Neural crest cell (in vitro differentiated cells): Measurements from ENCODE around the gene SMIM35. TPM values are rescaled to one million over a fixed set of nuclear protein-coding genes. Genes with fewer than 3 reads are reported as not detected.
A peak's percentile ranks its signal among the peaks of the same experiment; 100 is the strongest.

Source experiments
- DNase-seq: peaks from one replicate; pipeline ENCODE4 v3.0.0; 2021; ENCODE audit warnings: low read depth, mixed read lengths, low spot score
- H3K27ac Mint-ChIP-seq: one replicate; pipeline ENCODE4 v1.8.0; 2021; ENCODE audit warnings: mild to moderate bottlenecking, mixed read lengths; ENCODE audit not compliant: unreplicated experiment
- H3K27me3 Mint-ChIP-seq: 2 replicates; pipeline ENCODE4 v1.8.0; 2021; ENCODE audit warnings: low read depth, mild to moderate bottlenecking, mixed read lengths
- H3K36me3 Mint-ChIP-seq: 2 replicates; pipeline ENCODE4 v1.8.0; 2021; ENCODE audit warnings: low read depth, mild to moderate bottlenecking, mixed read lengths
- H3K4me1 Mint-ChIP-seq: 2 replicates; pipeline ENCODE4 v1.8.0; 2021; ENCODE audit warnings: mixed read lengths
- H3K4me3 Mint-ChIP-seq: one replicate; pipeline ENCODE4 v1.8.0; 2021; ENCODE audit warnings: mild to moderate bottlenecking, mixed read lengths
- H3K9me3 Mint-ChIP-seq: 2 replicates; pipeline ENCODE4 v1.8.0; 2021; ENCODE audit warnings: mixed read lengths
- CTCF ChIP-seq: fragments of 200-600 bp; sonication (generic); conservative IDR thresholded peaks from 2 replicates; pipeline ENCODE4 v1.5.0; 2021; ENCODE audit warnings: antibody characterized with exemption, mild to moderate bottlenecking
- total RNA-seq: library from RNA; stranded (reverse); gene quantifications from 2 replicates; pipeline ENCODE4 v1.2.1, GENCODE V29; 2021

Gene SMIM35
- total RNA-seq, 1 donor from 2014 or later: not detected

DNA sequence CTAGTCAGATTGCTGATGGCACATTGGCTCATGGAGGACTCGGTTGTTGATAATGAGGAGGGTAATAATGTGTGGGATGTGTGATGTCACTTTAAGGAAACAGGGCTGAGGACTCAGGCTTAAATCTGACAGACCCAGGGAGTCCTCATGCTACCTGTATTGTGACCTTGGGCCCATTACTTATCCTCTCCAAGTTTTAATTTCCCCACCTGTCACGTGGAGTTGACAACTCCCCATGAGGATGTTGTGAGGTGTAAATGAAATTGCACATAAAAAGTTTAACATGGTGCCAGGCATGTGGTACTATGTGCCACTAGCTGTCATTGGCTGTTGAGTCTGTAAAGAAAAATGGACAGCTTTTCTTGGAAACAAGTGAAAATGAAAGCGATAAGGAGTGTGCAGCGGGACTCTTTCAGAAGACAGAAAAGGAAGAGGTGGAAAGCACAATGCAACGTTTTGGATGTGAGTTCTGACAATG lies 85.2 kb downstream of the SMIM35 start:
- H3K27me3 Mint-ChIP-seq: no peaks in the 10 kb centered on the region
- H3K4me1 Mint-ChIP-seq: peaks cover 7% of the 10 kb centered on the region
- no peak for DNase-seq
- H3K9me3 Mint-ChIP-seq: peaks cover 6% of the 10 kb centered on the region
- H3K4me3 Mint-ChIP-seq: no peak overlapping the region
- no peak overlapping the region for H3K27ac Mint-ChIP-seq
- no peak for TF ChIP-seq CTCF
- no peaks in the 10 kb centered on the region for H3K36me3 Mint-ChIP-seq

GRCh38 chr11:118000850-118001228 lies 85.9 kb downstream of the SMIM35 start:
- Mint-ChIP-seq H3K9me3 (peaks cover 6% of the 10 kb centered on the region), H3K4me1 (peaks cover 7% of the 10 kb centered on the region), H3K27me3 (no peaks in the 10 kb centered on the region), H3K36me3 (no peaks in the 10 kb centered on the region), H3K27ac (no peak overlapping the region), H3K4me3 (no peak overlapping the region)
- no peak for TF ChIP-seq CTCF
- DNase-seq: no peak

GRCh38 chr11:118000067-118000849 lies 86.5 kb downstream of the SMIM35 start:
- Mint-ChIP-seq H3K36me3 (no peaks in the 10 kb centered on the region), H3K27me3 (no peaks in the 10 kb centered on the region), H3K27ac (no peak overlapping the region), H3K4me1 (peaks cover 7% of the 10 kb centered on the region), H3K4me3 (no peak overlapping the region), H3K9me3 (peaks cover 6% of the 10 kb centered on the region)
- no peak for TF ChIP-seq CTCF
- no peak for DNase-seq

GRCh38 chr11:117999354-117999993 lies 87.3 kb downstream of the SMIM35 start:
- Mint-ChIP-seq H3K27me3 (no peaks in the 10 kb centered on the region), H3K9me3 (peaks cover 6% of the 10 kb centered on the region), H3K4me3 (no peak overlapping the region), H3K36me3 (no peaks in the 10 kb centered on the region), H3K27ac (no peak overlapping the region), H3K4me1 (peaks cover 7% of the 10 kb centered on the region)
- TF ChIP-seq CTCF: no peak
- no peak for DNase-seq

GRCh38 chr11:117998664-117999353 lies 88.0 kb downstream of the SMIM35 start:
- peaks cover 7% of the 10 kb centered on the region for H3K4me1 Mint-ChIP-seq
- no peak for TF ChIP-seq CTCF
- no peaks in the 10 kb centered on the region for H3K27me3 Mint-ChIP-seq
- H3K36me3 Mint-ChIP-seq: no peaks in the 10 kb centered on the region
- DNase-seq: no peak
- no peak overlapping the region for H3K4me3 Mint-ChIP-seq
- H3K27ac Mint-ChIP-seq: peak overlapping the region; percentile 83
- peaks cover 3% of the 10 kb centered on the region for H3K9me3 Mint-ChIP-seq
